Measurements from ENCODE around the gene ALDH1A1. TPM values are rescaled to one million over a fixed set of nuclear protein-coding genes. Genes with fewer than 3 reads are reported as not detected.

The ALDH1A1 gene
- total and polyA plus RNA-seq, 2 donors (not counting 3 experiments of a cell fraction or from before 2014, with no cell fraction given): 91.1 to 287 TPM

DNA sequence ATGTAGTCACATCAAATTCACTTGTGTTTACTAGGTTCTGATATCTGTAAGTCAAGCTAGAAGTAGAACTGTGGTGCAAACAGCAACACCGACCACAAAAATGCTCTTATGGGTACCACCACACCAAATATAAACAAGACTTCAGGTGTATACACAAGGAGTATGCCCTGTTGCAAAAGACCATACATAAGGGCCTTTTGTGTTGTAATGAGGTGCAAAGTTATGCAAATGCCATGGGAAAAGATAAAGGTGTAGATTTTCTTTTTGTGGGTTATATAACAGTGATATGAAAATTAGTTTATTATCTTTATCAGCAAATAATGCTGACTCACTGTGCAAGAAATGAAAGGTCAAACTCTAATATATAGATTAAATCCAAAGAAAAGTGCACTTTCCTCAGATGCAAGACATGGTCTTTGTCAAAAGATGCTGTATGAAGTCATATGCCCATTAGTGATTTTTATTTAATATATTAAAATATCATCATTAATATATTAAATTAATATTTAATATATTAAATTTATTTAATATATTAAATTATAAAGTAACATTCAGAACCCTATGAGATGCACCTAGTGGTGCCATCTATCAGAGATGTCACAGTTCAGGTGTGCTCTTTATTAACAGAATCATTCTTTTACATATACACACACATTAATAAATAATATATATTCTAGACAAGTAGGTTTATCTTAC lies 26.7 kb upstream of the ALDH1A1 start:
- Histone ChIP-seq H3K9me3 (replicated peaks; ENCODE audit: control insufficient read depth, insufficient read depth, low read length) (no peaks in the 10 kb centered on the region), H3K4me2 (ENCODE audit: insufficient read depth, low read length) (no peak overlapping the region), H3K9ac (replicated peaks; ENCODE audit: extremely low read depth, insufficient read depth, low read length) (no peak overlapping the region), H3K27ac (ENCODE audit: insufficient read depth, low read depth, low read length) (no peak overlapping the region), H3K9me1 (replicated peaks; ENCODE audit: control insufficient read depth, extremely low read depth, insufficient read depth, low read length) (no peaks in the 10 kb centered on the region), H3K27me3 (ENCODE audit: control insufficient read depth in 2 of 2, insufficient read depth in 2 of 2, low read length in 2 of 2) (no peaks in the 10 kb centered on the region), H4K20me1 (replicated peaks; ENCODE audit: control insufficient read depth, extremely low read depth, insufficient read depth, low read length) (no peaks in the 10 kb centered on the region), H3K36me3 (ENCODE audit: control insufficient read depth in 2 of 2, extremely low read depth in 1 of 2, insufficient read depth in 2 of 2, low read length in 2 of 2) (no peaks in the 10 kb centered on the region), H2AFZ (ENCODE audit: low read depth, low read length) (no peak overlapping the region), H3K4me1 (ENCODE audit: control insufficient read depth, extremely low read depth, insufficient read depth, low read length) (no peaks in the 10 kb centered on the region), H3K4me3 (replicated peaks in 1 of 3; ENCODE audit: insufficient read depth in 1 of 3, low read depth in 1 of 3, low read length in 3 of 3) (no peak overlapping the region), H3K79me2 (ENCODE audit: control insufficient read depth, insufficient read depth, low read length) (no peaks in the 10 kb centered on the region)
- dilution Hi-C loops (cut with MboI; ENCODE audit: extremely low pct_ligation_motif_present, low sequenced_read_pairs): no loop called here
- TF ChIP-seq MYC (IDR thresholded peaks at IDR 0.05; ENCODE audit: low read depth, low read length) (no peak), JUN (IDR thresholded peaks at IDR 0.05; ENCODE audit: borderline replicate concordance, insufficient read depth, insufficient read length, low read depth) (no peak), POLR2A (IDR thresholded peaks at IDR 0.05; ENCODE audit: low read depth, low read length) (no peak), POLR2AphosphoS5 (IDR thresholded peaks at IDR 0.05; ENCODE audit: insufficient read depth, low read depth, low read length) (no peak), EZH2 (IDR thresholded peaks at IDR 0.05; ENCODE audit: borderline replicate concordance, low read depth, low read length, severe bottlenecking) (no peak), GATA2 (IDR thresholded peaks at IDR 0.05; ENCODE audit: insufficient read depth, insufficient read length, low read depth, low read length) (no peak), FOS (IDR thresholded peaks at IDR 0.05; ENCODE audit: borderline replicate concordance, insufficient read depth, low read length) (no peak)
- TF ChIP-seq, protein P1, sequence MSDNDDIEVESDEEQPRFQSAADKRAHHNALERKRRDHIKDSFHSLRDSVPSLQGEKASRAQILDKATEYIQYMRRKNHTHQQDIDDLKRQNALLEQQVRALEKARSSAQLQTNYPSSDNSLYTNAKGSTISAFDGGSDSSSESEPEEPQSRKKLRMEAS (IDR thresholded peaks at IDR 0.05; ENCODE audit: insufficient read depth, insufficient read length): no peak
- TF ChIP-seq, protein P2, sequence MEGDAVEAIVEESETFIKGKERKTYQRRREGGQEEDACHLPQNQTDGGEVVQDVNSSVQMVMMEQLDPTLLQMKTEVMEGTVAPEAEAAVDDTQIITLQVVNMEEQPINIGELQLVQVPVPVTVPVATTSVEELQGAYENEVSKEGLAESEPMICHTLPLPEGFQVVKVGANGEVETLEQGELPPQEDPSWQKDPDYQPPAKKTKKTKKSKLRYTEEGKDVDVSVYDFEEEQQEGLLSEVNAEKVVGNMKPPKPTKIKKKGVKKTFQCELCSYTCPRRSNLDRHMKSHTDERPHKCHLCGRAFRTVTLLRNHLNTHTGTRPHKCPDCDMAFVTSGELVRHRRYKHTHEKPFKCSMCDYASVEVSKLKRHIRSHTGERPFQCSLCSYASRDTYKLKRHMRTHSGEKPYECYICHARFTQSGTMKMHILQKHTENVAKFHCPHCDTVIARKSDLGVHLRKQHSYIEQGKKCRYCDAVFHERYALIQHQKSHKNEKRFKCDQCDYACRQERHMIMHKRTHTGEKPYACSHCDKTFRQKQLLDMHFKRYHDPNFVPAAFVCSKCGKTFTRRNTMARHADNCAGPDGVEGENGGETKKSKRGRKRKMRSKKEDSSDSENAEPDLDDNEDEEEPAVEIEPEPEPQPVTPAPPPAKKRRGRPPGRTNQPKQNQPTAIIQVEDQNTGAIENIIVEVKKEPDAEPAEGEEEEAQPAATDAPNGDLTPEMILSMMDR (IDR thresholded peaks at IDR 0.05; ENCODE audit: extremely low read depth in 1 of 2, insufficient read depth in 1 of 2, low read depth in 1 of 2, low read length in 2 of 2): no peak
- intact Hi-C loops (cut with micrococcal nuclease): no loop called here
- POLR2A ChIA-PET: no interaction called here
- no peak for FAIRE-seq
- no peak for DNase-seq (ENCODE audit: low read depth, low spot score)
- BruUV-seq (replicated peaks): no TSS peak
- CTCF ChIA-PET: no interaction called here
